HepG2 (cell line): ENCODE results near the gene JTB. TPM values are rescaled to one million over a fixed set of nuclear protein-coding genes. Genes with fewer than 3 reads are reported as not detected.

ENCODE experiments used
- ETS1 ChIP-seq: sonication (generic); formaldehyde crosslinking; IDR thresholded peaks from 2 replicates; pipeline ENCODE4 v1.4.0; 2020; ENCODE audit warnings: missing genetic modification reagents
- FOSL1 ChIP-seq: sonication (generic); formaldehyde crosslinking; IDR thresholded peaks from 2 replicates; pipeline ENCODE4 v1.9.0; 2021; ENCODE audit warnings: missing genetic modification reagents, borderline replicate concordance
- FOXM1 ChIP-seq: sonication (generic); formaldehyde crosslinking; IDR thresholded peaks from 2 replicates; pipeline ENCODE4 v1.5.0; 2020; ENCODE audit warnings: missing genetic modification reagents
- JDP2 ChIP-seq: sonication (generic); formaldehyde crosslinking; IDR thresholded peaks from 2 replicates; pipeline ENCODE4 v1.8.1; 2022; ENCODE audit warnings: missing genetic modification reagents, borderline replicate concordance
- LBX2 ChIP-seq: sonication (generic); formaldehyde crosslinking; IDR thresholded peaks from 2 replicates; pipeline ENCODE4 v1.5.0; 2020; ENCODE audit warnings: missing genetic modification reagents, mild to moderate bottlenecking, borderline replicate concordance
- LCORL ChIP-seq, 2 experiments: fragments of 450-650 bp in 1 of 2; sonication (generic) in 1 of 2; formaldehyde crosslinking in 1 of 2; IDR thresholded peaks; 2 replicates each; pipeline versions ENCODE4 v1.5.0 to v1.6.1; 2017 to 2020; ENCODE audit warnings: antibody characterized with exemption in 1 of 2, missing genetic modification reagents in 1 of 2
- PPARG ChIP-seq: conservative IDR thresholded peaks from 2 replicates; pipeline ENCODE4 v1.6.1; 2016; ENCODE audit warnings: missing biosample characterization, missing genetic modification reagents
- RELA ChIP-seq: sonication (generic); formaldehyde crosslinking; IDR thresholded peaks from 2 replicates; pipeline ENCODE4 v1.4.0; 2020; ENCODE audit warnings: missing genetic modification reagents
- REXO4 ChIP-seq: sonication (generic); formaldehyde crosslinking; IDR thresholded peaks from 2 replicates; pipeline ENCODE4 v1.8.0; 2022; ENCODE audit warnings: missing genetic modification reagents, mild to moderate bottlenecking, borderline replicate concordance
- ZNF180 ChIP-seq: sonication (generic); formaldehyde crosslinking; IDR thresholded peaks from 2 replicates; pipeline ENCODE4 v1.4.0; 2020; ENCODE audit warnings: low read depth, missing genetic modification reagents, borderline replicate concordance
- ZNF274 ChIP-seq: sonication (generic); formaldehyde crosslinking; IDR thresholded peaks from 2 replicates; pipeline ENCODE4 v1.5.1; 2020; ENCODE audit warnings: mild to moderate bottlenecking, missing genetic modification reagents
- ZNF34 ChIP-seq: sonication (generic); formaldehyde crosslinking; IDR thresholded peaks from 2 replicates; pipeline ENCODE4 v1.4.0; 2020; ENCODE audit warnings: mild to moderate bottlenecking, missing genetic modification reagents, borderline replicate concordance
- ZNF343 ChIP-seq: sonication (generic); formaldehyde crosslinking; IDR thresholded peaks from 2 replicates; pipeline ENCODE4 v1.4.0; 2020; ENCODE audit warnings: mild to moderate bottlenecking, missing genetic modification reagents
- ZNF563 ChIP-seq: sonication (generic); formaldehyde crosslinking; IDR thresholded peaks from 2 replicates; pipeline ENCODE4 v1.8.0; 2022; ENCODE audit warnings: mild to moderate bottlenecking, moderate library complexity, missing genetic modification reagents
- ZSCAN25 ChIP-seq: sonication (generic); formaldehyde crosslinking; IDR thresholded peaks from 2 replicates; pipeline ENCODE4 v1.8.0; 2022; ENCODE audit warnings: mild to moderate bottlenecking, missing genetic modification reagents
- polyA plus RNA-seq, 8 experiments: library from polyadenylated mRNA; depleted of rRNA in 3 of 8; stranded (reverse) in 7 of 8; unstranded in 1 of 8; fragments of >200 nt; fragmentation: Illumina TruSeq in 4 of 8; extraction: Trizol in 4 of 8; gene quantifications; 2 replicates each; pipeline versions ENCODE4 v1.2.1 to v1.2.3, GENCODE V29; 2011 to 2016; ENCODE audit warnings: low read depth in 4 of 8, missing spikeins in 1 of 8, mixed read lengths in 1 of 8; ENCODE audit not compliant: insufficient read depth in 1 of 8
- total RNA-seq, 5 experiments: library from RNA; depleted of rRNA; stranded (reverse); fragments of >200 nt; fragmentation: Illumina TruSeq; extraction: Trizol; gene quantifications; 2 replicates each; pipeline ENCODE4 v1.2.3, GENCODE V29; 2016; ENCODE audit warnings: low read depth in 1 of 5
- TF ChIP-seq, protein P1 (sequence below): fragments of 450-650 bp; IDR thresholded peaks from 2 replicates; pipeline ENCODE4 v1.6.1; 2016
- TF ChIP-seq, protein P2 (sequence below): sonication (generic); formaldehyde crosslinking; IDR thresholded peaks from 2 replicates; pipeline ENCODE4 v1.4.0; 2020; ENCODE audit warnings: missing genetic modification reagents
- TF ChIP-seq, protein P3 (sequence below): sonication (generic); formaldehyde crosslinking; IDR thresholded peaks from 2 replicates; pipeline ENCODE4 v1.4.0; 2020; ENCODE audit warnings: mild to moderate bottlenecking, missing genetic modification reagents
- TF ChIP-seq, protein P4 (sequence below): IDR thresholded peaks from 2 replicates; pipeline ENCODE4 v1.6.1; 2018; ENCODE audit warnings: missing genetic modification reagents
- TF ChIP-seq, protein P5 (sequence below): sonication (generic); formaldehyde crosslinking; IDR thresholded peaks from 2 replicates; pipeline ENCODE4 v1.5.1; 2020; ENCODE audit warnings: mild to moderate bottlenecking, missing genetic modification reagents

Gene JTB
- total and polyA plus RNA-seq, 2 of the 13 experiments (the other 11 are each of a cell fraction or from before 2014, with no cell fraction given): 96.7 to 99.2 TPM

GRCh38 chr1:153946622-153947241 lies 30.7 kb downstream of the JTB start, which contains the start of gene DENND4B (continued):
- TF ChIP-seq, protein P1, sequence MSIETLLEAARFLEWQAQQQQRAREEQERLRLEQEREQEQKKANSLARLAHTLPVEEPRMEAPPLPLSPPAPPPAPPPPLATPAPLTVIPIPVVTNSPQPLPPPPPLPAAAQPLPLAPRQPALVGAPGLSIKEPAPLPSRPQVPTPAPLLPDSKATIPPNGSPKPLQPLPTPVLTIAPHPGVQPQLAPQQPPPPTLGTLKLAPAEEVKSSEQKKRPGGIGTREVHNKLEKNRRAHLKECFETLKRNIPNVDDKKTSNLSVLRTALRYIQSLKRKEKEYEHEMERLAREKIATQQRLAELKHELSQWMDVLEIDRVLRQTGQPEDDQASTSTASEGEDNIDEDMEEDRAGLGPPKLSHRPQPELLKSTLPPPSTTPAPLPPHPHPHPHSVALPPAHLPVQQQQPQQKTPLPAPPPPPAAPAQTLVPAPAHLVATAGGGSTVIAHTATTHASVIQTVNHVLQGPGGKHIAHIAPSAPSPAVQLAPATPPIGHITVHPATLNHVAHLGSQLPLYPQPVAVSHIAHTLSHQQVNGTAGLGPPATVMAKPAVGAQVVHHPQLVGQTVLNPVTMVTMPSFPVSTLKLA: no peak
- TF ChIP-seq, protein P2, sequence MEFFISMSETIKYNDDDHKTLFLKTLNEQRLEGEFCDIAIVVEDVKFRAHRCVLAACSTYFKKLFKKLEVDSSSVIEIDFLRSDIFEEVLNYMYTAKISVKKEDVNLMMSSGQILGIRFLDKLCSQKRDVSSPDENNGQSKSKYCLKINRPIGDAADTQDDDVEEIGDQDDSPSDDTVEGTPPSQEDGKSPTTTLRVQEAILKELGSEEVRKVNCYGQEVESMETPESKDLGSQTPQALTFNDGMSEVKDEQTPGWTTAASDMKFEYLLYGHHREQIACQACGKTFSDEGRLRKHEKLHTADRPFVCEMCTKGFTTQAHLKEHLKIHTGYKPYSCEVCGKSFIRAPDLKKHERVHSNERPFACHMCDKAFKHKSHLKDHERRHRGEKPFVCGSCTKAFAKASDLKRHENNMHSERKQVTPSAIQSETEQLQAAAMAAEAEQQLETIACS (CRISPR knock-in tag): no peak; the same call in 1 of the 2 replicates
- TF ChIP-seq ZNF180 (CRISPR knock-in tag): no peak
- TF ChIP-seq LCORL (IDR thresholded peaks at IDR 0.05): no peak
- TF ChIP-seq LCORL (CRISPR knock-in tag; IDR thresholded peaks at IDR 0.05): peak; percentile 77
- TF ChIP-seq, protein P3, sequence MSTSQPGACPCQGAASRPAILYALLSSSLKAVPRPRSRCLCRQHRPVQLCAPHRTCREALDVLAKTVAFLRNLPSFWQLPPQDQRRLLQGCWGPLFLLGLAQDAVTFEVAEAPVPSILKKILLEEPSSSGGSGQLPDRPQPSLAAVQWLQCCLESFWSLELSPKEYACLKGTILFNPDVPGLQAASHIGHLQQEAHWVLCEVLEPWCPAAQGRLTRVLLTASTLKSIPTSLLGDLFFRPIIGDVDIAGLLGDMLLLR: no peak
- TF ChIP-seq REXO4 (CRISPR knock-in tag): no peak
- no peak for TF ChIP-seq ZNF274
- no peak for TF ChIP-seq PPARG (CRISPR knock-in tag)
- TF ChIP-seq, protein P4, sequence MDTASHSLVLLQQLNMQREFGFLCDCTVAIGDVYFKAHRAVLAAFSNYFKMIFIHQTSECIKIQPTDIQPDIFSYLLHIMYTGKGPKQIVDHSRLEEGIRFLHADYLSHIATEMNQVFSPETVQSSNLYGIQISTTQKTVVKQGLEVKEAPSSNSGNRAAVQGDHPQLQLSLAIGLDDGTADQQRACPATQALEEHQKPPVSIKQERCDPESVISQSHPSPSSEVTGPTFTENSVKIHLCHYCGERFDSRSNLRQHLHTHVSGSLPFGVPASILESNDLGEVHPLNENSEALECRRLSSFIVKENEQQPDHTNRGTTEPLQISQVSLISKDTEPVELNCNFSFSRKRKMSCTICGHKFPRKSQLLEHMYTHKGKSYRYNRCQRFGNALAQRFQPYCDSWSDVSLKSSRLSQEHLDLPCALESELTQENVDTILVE (CRISPR knock-in tag): 0 out of 2 replicates have a peak, but pooled peaks have one; percentile 45
- TF ChIP-seq ZNF563 (CRISPR knock-in tag): no peak
- peak; percentile 53; the same call in 1 of the 2 replicates for TF ChIP-seq ZNF343
- TF ChIP-seq, protein P5, sequence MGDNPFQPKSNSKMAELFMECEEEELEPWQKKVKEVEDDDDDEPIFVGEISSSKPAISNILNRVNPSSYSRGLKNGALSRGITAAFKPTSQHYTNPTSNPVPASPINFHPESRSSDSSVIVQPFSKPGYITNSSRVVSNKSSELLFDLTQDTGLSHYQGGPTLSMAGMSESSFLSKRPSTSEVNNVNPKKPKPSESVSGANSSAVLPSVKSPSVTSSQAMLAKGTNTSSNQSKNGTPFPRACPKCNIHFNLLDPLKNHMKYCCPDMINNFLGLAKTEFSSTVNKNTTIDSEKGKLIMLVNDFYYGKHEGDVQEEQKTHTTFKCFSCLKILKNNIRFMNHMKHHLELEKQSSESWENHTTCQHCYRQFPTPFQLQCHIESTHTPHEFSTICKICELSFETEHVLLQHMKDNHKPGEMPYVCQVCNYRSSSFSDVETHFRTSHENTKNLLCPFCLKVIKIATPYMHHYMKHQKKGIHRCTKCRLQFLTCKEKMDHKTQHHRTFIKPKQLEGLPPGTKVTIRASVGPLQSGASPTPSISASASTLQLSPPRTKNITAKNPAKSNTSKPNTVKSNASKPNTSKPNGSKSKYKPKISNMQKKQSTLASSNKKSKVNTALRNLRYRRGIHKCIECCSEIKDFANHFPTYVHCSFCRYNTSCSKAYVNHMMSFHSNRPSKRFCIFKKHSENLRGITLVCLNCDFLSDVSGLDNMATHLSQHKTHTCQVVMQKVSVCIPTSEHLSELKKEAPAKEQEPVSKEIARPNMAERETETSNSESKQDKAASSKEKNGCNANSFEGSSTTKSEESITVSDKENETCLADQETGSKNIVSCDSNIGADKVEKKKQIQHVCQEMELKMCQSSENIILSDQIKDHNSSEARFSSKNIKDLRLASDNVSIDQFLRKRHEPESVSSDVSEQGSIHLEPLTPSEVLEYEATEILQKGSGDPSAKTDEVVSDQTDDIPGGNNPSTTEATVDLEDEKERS (CRISPR knock-in tag): 0 out of 2 replicates have a peak, but pooled peaks have one; percentile 31
- no peak; the same call in 1 of the 2 replicates for TF ChIP-seq ETS1 (CRISPR knock-in tag)
- TF ChIP-seq RELA (CRISPR knock-in tag): no peak
- 0 out of 2 replicates have a peak, but pooled peaks have one; percentile 45 for TF ChIP-seq ZSCAN25 (CRISPR knock-in tag)
- no peak for TF ChIP-seq FOSL1
- TF ChIP-seq FOXM1 (CRISPR knock-in tag): no peak
- TF ChIP-seq JDP2 (CRISPR knock-in tag): no peak
- no peak for TF ChIP-seq LBX2 (CRISPR knock-in tag)
- no peak for TF ChIP-seq ZNF34 (CRISPR knock-in tag)
